Endothelial cell of umbilical vein (primary cell): ENCODE data around the gene TULP1.

Experiments
- CTCF ChIP-seq, 2 donors: IDR thresholded peaks; 1 replicate in 1 of 2; 2 replicates in 1 of 2; pipeline ENCODE4 v1.5.1; 2011; ENCODE audit warnings: low read length in 2 of 2, mild to moderate bottlenecking in 2 of 2, moderate library complexity in 2 of 2, control low read depth in 1 of 2, inconsistent platforms in 1 of 2, low read depth in 1 of 2; ENCODE audit not compliant: insufficient read depth in 1 of 2; ENCODE audit errors: extremely low read depth in 1 of 2
- MYC ChIP-seq: IDR thresholded peaks from one replicate; pipeline ENCODE4 v1.6.1; 2011; ENCODE audit warnings: mild to moderate bottlenecking, low read depth, low read length
- POLR2A ChIP-seq: IDR thresholded peaks from 2 replicates; pipeline ENCODE4 v1.6.1; 2012; ENCODE audit warnings: low read depth, mild to moderate bottlenecking, control low read depth, low read length
- POLR2AphosphoS5 ChIP-seq: IDR thresholded peaks from 2 replicates; pipeline ENCODE4 v1.6.1; 2012; ENCODE audit warnings: low read depth, mild to moderate bottlenecking, control low read depth, low read length, moderate library complexity; ENCODE audit not compliant: insufficient read depth

DNA sequence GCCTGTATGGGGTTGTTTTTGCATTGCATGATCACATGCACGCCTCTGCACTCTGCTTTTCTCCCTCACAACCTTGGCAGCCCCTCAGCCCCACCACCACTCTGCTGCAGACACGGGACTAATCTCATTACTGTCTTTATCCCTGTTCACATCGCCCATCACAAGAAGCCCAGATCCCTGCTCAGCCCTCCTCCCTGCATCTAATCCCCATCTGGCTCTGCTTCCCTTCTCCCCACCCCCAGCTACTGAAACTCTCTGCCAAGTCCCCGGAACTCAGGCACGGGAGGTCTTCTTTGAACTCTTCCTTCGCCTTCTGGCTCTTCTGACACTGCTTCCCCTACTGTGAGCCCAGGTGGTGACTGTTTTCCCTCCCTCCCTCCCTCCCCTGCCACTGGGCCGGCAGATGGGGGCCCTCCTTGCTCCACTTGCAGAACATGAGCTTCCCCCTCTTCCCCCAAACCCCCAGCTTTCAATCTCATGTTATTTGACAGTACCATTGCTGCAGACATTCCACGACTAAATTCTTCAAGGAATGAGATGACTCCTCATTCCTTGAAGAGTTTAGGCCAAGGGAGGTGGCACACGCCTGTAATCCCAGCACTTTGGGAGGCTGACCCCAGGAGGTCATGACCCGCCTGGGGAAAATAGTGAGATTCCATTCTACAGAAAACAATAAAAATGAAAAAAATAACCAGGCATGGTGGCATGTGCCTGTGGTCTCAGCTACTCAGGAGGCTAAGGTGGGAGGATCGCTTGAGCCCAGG lies 21.9 kb upstream of the TULP1 start:
- TF ChIP-seq CTCF (IDR thresholded peaks at IDR 0.05; ENCODE audit: extremely low read depth in 1 of 2, insufficient read depth in 1 of 2, low read depth in 1 of 2, low read length in 2 of 2) (no peak), POLR2AphosphoS5 (no peak), MYC (no peak), POLR2A (no peak)
